GM19438 (cell line): ENCODE measurements around the gene XPNPEP3.
"Not testable (repeated sequence)": the region's sequence is repeated elsewhere in the genome, so short reads cannot be mapped to it uniquely, and the experiment has no call there.

Source experiments
- ATAC-seq: cut with Tn5 transposase; IDR thresholded peaks from one replicate; pipeline ENCODE4 v1.9.1; 2021; ENCODE audit warnings: low read depth; ENCODE audit not compliant: unreplicated experiment

XPNPEP3 gene

DNA sequence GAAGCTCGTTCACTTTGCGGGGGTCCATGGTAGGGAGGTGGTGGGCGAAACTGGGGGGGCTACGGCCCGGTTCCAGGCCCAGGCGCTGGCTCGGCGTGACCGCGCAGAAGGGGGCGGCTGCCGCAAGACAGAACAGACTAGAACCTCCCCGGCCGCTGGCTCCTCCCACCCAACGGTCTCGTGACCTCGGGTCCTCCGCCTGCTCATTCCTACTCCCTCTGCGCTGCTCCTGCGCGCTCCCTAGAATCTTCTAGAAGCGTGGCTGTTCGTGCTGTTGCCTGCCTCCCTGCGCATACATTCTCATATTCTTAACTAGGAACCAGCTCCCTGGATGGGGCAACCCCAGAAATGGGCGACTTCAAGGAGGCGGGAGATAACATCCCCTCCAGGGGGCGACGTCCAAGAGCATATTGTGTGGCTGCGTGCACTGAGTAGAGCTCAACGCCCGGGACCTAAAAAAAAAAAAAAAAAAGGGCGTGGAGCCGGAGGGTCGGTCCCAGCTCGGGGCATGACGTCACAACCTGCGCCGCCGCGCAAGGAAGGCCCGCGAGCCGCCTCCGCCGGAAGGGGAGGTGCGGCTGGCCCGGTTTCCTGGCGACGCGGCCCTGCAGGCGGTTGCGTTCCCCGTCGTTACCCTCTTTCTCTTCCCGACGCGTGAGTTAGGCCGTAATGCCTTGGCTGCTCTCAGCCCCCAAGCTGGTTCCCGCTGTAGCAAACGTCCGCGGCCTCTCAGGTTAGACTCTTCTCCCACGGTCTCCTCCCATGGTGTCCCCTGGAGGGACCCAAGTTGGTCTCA, at the start of gene XPNPEP3, which contains the start of gene ST13:
Gene XPNPEP3 (plus strand): TSS at position 636 of the 796 bp plus-strand sequence. CDS start 34 bp downstream, at position 670.
Gene ST13 (minus strand): TSS at position 127 of the 796 bp plus-strand sequence. CDS start 99 bp downstream, at position 28.
- peak; percentile 92 for ATAC-seq

DNA sequence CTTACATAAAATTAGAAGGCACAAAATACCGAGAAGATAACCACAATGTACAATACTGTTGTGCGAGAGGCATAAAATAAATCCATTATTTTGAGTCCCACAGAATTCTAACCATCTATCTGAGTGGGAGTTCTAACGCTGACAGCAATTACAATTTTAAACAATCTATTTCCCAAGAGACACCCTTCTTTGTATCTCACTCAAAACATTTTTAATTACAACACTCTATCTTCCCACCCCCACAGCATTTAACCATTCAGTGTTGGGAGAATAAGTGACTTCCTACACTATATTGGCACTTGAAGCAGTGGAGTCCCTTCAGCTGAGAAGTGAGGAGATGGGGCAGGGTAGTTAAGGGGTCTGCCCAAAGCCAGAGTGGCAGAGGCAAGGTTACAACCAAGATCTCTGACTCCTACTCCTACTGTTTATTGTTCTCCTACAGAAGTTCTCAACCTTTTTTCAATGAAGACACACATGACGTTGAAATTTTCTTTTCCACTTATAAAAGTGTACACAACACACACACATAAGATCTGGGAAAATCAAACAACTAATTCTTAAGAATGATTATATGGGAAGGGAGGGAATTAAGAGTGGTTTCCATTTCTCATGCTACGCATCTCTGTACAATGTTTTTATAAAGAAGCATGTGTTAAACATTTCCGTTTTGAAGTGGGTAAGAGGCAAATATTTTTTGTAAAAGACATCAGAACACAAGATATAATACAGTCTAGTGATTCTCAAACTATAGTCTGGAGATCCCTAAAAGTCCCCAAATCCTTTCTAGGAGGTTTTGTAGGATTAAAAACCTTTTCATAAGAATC, 48.7 kb upstream of the XPNPEP3 start:
- no peak for ATAC-seq

DNA sequence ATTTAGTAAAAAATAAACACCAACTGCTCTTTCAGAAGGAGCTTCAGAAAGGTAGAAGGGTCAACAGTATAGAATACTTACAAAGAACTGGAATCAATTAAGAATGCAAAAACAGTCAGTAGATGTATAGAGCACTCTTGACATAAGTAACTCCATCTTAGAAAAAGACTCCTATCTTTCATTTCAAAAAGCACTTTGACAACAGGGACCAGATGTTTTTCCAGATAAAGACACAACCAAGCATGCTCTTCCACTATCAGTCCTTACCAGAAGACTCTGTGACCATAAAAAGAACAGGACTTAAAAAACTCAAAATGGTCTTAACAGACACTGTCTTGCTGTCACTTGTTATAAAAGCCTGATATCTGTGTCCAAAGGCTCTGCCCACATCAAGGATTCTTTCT, 43.0 kb upstream of the XPNPEP3 start:
- no peak for ATAC-seq

DNA sequence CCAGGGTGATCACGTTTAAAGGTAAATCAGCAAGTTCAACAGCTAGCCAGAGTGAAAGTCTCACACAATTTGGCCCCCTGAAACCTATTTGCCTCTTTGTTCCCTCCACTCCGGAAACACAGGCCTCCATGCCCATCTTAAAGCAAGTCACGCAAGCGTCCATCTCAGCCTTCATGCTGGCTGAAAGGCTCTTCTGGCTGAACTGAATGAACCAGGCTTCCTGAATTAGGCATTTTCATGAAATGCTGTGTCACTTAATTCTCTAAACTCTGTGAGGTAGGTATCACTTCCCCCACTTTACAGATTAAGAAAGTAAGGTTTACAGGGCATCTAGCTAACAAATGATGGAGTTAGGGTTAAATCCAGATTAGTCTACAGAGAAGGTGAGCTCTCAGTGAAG, 39.2 kb upstream of the XPNPEP3 start:
- no peak for ATAC-seq

DNA sequence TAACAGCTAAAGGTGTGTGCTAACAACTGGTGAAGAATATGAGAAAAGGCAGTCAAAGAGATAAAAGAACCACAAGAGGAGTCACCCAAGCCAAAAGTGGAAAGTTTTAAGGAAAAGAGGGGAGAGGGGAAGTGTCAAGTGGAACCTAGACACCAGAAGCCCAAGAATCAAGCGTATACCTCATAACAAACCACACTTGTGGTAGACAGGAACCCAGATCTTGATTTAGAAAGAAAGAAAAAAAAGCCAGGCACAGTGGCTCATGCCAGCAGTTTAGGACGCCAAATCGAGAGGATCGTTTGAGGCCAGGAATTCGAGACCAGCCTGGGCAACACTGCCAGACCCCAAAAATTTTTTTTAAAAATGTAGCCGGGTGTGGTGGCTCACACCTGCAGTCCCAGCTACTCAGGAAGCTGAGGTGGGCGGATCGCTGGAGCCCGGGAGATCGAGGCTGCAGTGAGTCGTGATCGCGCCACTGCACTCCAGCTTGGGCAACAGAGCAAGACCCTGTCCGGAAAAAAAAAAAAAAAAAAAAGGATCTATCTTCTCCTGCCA, 38.7 kb upstream of the XPNPEP3 start:
- peak; percentile 17 for ATAC-seq

DNA sequence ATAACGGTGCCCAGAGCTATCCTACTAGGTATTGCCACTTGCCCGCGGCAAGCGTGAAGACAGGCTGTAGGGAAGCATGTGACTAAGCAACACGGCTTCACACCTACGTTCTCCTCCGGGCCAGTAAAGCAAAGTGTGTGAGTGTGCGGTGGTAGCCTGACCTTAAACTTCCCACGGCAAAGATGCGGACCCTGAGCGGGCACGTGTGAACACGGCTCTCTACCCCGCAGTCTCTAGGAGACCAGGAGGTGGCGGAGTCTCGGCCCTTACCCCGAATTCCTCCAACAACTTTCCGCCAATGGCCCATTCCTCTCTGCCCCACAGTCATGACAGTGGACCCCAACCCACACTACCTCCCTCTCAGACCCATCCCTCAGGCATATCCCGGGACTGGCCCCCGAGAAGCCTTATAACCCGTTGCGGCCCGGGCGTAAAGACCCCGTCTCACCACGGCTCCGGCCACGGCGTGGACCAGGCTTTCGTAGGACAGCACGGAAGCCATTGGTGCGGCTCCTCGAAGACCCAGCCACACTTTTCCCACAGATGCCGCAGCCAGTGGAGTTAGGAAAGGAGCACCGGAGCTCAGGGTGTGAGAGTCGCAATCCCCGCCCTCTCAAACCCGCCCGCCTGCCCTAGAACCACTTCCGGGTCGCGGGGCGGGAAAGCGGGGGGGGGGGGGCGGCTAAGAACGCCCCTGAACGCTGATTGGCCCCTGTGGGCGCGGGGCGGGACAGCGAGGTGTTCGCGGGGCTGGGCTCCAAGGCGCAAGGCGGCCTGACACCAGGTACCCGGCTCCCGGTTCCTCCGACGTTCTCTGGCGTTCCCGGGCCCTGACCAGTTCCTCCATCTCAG, 38.0 kb upstream of the XPNPEP3 start, which contains the start of gene SLC25A17:
Gene SLC25A17 (minus strand): TSS at position 600 of the 852 bp plus-strand sequence. CDS start 98 bp downstream, at position 502.
- ATAC-seq = peak; percentile 52

DNA sequence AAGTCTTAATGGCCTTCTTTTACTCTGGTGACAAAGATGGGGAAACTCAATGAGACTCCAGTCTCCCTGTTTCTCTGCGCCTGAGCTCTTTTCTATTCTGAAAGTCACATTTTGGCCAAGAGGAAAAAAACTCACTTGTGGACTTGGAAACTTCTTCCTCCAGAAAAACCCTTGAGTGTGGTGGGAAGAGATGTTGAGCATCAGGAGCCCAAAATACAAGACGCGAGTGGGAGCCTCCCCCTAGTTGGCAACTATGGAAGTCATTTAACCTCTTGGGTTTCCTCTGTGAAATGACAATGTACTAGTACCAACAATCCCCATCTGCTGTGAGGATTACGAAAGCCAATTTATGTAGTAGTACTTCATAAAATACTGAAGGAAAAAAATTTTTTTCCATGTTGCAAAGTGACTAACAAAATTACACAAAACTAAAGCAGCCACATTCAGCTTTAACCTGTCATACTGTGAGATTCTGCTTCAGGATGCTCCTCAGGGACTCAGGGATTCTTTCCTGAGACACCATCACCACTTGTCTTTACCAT, 37.3 kb upstream of the XPNPEP3 start:
- ATAC-seq = no peak

DNA sequence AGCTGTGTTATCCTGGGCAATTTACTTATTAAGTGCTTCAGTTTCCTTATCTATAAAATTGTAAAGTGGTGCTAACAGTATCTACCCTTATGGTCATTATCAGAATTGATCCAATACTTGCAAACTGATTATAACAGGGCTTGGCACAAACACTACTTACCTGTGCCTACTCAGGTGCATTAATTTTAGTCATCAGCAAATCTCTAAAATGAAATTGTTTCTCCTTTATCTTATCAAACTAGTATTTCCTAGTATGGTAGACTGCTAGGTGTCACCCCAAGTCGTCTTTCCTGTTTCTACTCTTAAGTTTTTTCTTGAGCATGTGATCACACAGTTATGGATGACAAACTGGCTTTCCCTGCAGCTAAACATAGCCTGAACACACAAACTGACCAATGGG, 33.5 kb upstream of the XPNPEP3 start:
- no peak for ATAC-seq

DNA sequence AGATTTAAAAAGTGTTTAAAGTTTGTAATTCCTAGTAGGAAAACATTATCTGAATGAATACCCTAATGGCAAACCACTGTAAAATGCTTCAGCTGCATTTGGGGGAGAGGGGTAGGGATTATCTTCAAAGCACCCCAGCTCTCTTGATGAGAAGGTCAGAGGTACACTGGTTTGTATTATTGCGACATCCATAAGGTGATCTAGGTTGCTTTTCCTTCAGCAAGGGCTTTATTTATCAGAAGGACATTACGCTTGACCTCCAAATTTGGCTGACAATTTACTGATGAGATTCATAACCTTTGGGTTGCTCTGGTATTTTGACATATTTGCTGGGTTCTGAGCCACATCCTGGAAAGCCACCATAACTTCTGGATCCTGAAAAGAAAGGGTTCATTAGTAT, 30.7 kb upstream of the XPNPEP3 start:
- ATAC-seq = not testable (repeated sequence)

DNA sequence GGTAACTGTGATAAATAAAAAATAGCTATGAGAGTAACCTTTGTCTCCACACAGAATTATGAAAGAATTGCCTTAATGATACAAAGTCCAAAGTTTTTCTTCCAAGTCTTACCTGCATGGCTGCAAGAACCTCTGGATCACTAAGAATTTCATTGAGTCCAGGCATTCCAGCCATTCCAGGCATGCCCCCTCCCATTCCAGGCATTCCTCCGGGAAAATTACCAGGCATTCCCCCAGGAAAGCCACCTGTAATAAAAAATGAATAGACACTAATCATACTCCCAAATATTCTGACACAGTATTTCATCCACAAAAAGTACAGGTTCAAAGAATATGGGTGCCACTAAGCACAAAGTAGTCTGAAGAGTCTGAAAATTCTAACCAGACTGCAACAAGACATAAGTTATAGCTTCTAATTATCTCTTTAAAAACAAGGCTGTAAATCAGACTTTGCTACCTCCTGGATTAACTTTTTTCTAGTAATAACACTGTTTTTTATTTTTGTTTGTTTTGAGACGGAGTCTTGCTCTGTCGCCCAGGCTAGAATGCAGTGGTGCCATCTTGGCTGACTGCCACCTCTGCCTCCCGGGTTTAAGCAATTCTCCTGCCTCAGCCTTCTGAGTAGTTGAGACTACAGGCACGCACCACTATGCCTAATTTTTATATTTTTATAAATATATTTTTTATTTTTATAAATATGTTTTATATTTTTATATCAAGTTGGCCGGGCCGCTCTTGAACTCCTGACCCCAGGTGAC, 29.8 kb upstream of the XPNPEP3 start:
- no peak for ATAC-seq

DNA sequence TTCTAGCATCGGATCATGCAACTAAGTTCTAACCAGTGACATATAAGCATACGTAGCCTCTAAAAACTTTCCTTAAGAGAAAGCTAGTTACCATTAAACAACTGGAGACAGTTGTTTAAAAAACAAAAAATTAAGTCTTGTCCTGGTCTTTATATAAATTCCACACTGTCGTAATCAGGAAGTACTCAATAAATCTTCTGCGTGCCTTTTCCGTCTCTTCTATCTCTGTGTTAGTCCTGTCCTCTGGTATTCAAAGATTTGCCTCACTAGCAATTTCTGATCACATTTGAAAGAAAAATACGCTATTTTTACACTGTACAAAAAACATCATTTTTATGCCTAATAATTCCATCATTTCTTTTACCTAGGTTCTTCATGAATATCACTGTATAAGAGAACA, 27.8 kb upstream of the XPNPEP3 start:
- ATAC-seq = no peak

DNA sequence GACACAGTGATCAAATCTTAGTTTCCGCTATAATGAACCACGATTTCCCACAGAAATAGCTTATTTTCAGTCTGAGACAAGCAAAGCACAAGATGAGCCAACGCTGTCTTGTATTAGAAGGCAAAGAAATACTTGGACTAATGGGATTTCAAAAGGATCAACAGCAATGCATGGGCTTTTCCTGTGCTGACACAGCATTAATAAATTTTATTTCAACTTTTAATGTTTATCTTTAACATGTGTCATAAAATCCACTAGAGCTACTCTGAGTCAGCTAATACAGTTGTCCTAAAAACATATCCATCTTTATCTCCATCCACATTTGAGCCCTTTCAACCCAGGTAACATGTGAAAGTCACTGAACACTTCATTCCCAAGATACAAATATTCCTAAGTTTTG, 22.3 kb upstream of the XPNPEP3 start:
- ATAC-seq = no peak

DNA sequence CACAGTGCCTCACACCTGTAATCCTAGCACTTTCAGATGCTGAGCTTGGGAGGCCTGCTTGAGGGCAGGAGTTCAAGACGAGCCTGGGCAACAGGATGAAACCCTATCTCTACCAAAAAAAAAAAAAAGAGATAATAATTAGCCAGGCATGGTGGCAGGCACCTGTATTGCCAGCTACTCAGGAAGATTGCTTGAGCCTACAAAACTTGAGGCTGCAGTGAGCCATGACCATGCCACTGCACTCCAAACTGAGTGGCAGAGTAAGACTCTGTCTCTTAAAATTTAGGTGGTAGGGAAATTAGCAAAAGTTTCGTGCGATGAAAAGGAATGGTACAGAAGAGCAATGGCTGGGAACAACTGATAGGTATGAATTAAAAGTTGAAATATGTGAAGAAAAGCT, 18.5 kb upstream of the XPNPEP3 start:
- ATAC-seq = no peak

DNA sequence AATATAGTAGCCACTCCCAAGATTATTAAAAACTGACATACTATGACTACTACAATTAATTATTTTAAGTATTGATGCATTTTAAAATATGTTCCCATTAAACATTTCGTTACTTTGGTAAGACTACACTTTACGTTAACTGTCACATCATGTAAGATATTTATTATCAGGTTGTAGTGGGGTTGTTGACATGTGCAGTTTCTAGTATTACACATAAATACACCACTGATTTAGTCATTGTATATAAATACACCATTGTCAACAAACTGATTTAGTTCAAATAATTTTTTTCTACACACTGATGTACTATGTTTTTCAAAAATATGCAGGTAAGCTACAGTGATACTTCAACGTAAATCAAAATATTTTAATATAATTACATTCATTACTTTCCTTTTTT, 12.0 kb upstream of the XPNPEP3 start:
- ATAC-seq = no peak

DNA sequence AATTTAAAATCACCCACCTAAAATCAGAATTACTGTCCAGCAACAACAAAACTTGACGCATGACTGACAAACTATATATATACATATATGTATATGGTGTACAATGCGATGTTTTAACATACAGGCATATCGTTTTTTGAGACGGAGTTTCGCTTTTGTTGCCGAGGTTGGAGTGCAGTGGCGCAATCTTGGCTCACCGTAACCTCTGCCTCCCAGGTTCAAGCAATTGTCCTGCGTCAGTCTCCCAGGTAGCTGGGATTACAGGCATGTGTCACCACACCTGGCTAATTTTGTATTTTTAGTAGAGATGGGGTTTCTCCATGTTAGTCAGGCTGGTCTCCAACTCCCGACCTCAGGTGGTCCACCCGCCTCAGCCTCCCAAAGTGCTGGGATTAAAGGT, 11.1 kb upstream of the XPNPEP3 start:
- not testable (repeated sequence) for ATAC-seq

DNA sequence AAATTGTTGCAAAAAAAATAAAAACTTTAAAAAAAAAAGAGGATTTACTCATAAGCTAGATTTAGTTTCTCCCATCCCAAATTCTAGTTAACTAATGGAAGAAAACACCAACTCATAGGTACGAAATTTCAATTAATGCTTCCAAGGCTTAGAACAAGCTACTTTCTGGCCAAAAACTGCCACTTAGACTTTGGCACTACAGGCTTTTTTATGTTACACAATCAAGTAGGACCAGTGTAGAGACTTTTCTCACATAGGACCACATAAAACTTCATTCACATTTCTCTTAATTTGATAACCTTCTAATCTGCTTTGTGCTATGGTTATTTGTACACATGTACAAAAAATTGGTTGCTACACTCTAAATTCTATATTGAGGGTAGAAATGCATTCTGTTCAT, 3.6 kb upstream of the XPNPEP3 start:
- no peak for ATAC-seq

DNA sequence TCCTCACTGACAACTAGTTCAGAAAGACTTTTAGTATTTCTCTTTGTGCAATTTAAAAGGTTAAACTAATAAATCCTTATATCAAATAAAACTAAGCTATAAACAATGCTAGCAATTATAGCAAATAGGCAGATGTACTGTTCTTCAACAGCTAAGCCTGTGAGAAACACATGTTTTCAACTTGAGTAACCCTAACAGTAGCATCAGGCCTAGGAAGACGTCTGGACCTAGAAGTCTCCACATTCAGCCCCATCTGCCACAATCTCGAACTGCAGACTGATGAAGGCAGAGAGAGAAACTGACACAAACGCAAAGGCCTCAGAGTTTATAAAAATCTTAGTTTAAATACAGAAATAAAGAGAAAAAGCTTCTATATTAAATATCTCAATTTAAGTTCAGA, 3.0 kb upstream of the XPNPEP3 start:
- ATAC-seq = no peak

DNA sequence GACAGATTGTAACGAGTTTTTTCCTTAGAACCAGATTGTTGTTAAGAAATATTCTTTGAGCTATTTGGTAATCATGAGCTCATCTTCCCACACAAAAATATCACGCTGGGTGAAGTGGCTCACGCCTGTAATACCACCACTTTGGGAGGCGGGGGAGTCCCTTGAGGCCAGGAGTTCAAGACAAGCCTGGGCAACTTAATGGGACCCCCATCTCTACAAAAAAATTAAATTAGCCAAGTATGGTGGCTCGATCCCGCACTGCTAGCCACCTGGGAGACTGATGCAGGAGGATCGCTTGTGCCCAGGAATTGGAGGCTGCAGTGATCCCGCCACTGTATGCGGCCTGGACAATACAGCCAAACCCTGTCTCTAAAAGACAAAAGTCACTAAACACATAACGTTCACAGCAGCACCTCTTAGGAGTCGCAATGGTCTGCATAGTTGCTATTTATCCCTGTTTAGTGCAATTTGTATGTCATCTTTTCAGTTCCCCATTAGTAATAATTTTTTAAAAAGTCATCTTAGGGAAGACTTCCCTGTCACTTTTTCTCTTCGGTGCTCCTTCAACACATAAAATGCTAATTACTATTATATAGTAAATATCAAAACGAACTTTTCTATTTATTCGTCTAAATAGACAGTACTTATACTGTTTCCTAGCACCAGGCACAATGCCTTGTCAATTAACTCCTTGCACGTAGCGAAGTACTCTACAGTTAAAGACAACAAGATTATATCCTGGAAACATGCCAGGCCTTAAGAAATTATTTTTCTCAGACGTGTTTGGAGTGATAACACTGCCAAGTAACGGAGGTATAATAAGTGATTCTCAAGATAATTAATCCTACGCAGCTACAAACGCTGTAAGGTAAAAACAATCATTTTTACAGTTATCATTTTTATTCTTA, 1.6 kb upstream of the XPNPEP3 start:
- ATAC-seq = no peak
